Activated CD4-positive, alpha-beta memory T cell treated with anti-CD3 and anti-CD28 coated beads, Interleukin-2, amount 10 ng/mL, durations not matched to agents 7 days and 5 days (primary cell): ENCODE results near the gene YTHDC2. TPM values are rescaled to one million over a fixed set of nuclear protein-coding genes. Genes with fewer than 3 reads are reported as not detected.
"Not testable (repeated sequence)": the region's sequence is repeated elsewhere in the genome, so short reads cannot be mapped to it uniquely, and the experiment has no call there.

Experiments
- CTCF ChIA-PET: fragments of 350-600 bp; sonication (Branson Sonifier 250); formaldehyde crosslinking; loops from one replicate; lab custom pipeline; 2021; ENCODE audit warnings: antibody characterized with exemption, inconsistent platforms; lab: Charles Lee
- POLR2A ChIA-PET: fragments of 350-600 bp; sonication (Branson Sonifier 250); formaldehyde crosslinking; loops from one replicate; lab custom pipeline; 2021; ENCODE audit warnings: antibody characterized with exemption; lab: Charles Lee
- DNase-seq: peaks from one replicate; pipeline ENCODE4 v3.0.0-alpha.2; 2020
- H3K27ac Mint-ChIP-seq: one replicate; pipeline ENCODE4 v1.8.0; 2021; ENCODE audit warnings: mild to moderate bottlenecking, mixed read lengths
- H3K27me3 Mint-ChIP-seq: one replicate; pipeline ENCODE4 v1.8.0; 2021; ENCODE audit warnings: mixed read lengths
- H3K36me3 Mint-ChIP-seq: one replicate; pipeline ENCODE4 v1.8.0; 2021; ENCODE audit warnings: low read depth, mixed read lengths
- H3K4me1 Mint-ChIP-seq: one replicate; pipeline ENCODE4 v1.8.0; 2021; ENCODE audit warnings: mixed read lengths
- H3K4me3 Mint-ChIP-seq: one replicate; pipeline ENCODE4 v1.8.0; 2021; ENCODE audit warnings: mild to moderate bottlenecking, mixed read lengths
- H3K9me3 Mint-ChIP-seq: one replicate; pipeline ENCODE4 v1.8.0; 2021; ENCODE audit warnings: mixed read lengths
- total RNA-seq, 2 experiments: library from RNA; stranded (reverse); gene quantifications; one replicate each; pipeline ENCODE4 v1.2.3, GENCODE V29; 2021

YTHDC2 gene
- total RNA-seq, 2 experiments from 2014 or later = 30.3 to 31.0 TPM

DNA sequence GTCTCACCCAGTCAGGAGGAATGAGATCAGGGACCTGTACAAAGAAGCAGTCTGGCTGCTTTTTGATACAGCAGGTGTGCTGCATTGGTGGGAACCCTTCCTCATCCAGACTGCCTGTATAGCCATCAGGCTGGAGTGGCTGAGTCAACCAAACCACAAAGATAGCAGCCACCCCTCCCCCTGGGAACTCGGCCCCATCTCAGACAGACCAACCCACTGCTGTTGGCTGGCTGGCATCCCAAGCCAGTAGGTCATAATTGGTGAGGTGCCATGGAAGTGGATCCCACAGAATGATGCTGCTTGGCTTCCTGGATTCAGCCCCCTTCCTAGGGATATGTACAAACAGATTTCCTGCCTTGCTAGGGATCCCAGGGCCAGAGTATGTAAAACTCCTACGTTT lies 60.9 kb downstream of the YTHDC2 start:
- no peak overlapping the region for H3K4me3 Mint-ChIP-seq
- ChIA-PET CTCF (no interaction called here), POLR2A (no interaction called here)
- no peak overlapping the region for H3K27ac Mint-ChIP-seq
- peaks cover 66% of the 10 kb centered on the region for H3K36me3 Mint-ChIP-seq
- H3K9me3 Mint-ChIP-seq = no peaks in the 10 kb centered on the region
- H3K4me1 Mint-ChIP-seq = peaks cover 7% of the 10 kb centered on the region
- no peak for DNase-seq
- H3K27me3 Mint-ChIP-seq = no peaks in the 10 kb centered on the region

DNA sequence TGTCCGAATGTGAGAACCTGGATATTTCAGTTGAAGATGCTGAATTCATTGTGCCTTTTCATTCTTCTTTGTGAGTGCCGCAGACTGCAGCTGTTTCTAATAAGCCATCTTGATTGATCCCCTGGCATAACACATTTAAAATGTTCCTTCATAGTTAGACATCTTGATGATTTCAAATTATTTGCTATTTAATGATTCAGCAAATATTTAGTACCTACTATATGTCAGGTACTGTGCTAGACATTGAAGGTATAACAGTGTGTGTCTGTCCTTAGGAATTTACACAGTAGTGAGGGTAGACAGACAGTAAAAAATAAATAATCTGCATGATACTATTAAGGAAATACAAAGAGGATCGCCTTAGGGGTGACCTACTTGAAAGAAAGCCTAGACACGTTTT lies 61.6 kb downstream of the YTHDC2 start:
- POLR2A ChIA-PET = no interaction called here

DNA sequence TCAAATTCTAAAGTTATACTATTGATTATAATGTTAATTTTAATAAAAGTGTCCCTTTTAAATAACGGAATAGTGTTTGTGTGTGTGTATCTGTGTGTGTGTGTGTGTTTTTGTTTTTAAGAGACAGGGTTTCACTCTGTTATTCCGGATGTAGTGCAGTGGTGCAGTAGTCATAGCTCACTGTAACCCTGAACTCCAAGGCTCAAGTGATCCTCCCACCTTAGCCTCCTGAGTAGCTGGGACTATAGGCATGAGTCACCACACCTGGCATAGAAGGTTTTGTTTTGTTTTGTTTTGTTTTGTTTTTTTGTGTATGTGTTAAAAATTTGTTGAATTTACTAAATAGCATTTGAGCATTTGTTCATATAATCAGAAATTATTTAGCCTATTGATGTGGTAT lies 64.6 kb downstream of the YTHDC2 start:
- CTCF ChIA-PET = no interaction called here
- H3K9me3 Mint-ChIP-seq = no peaks in the 10 kb centered on the region
- H3K36me3 Mint-ChIP-seq = peaks cover 43% of the 10 kb centered on the region
- POLR2A ChIA-PET = no interaction called here
- no peak overlapping the region for H3K4me3 Mint-ChIP-seq
- no peak overlapping the region for H3K27ac Mint-ChIP-seq
- no peak for DNase-seq
- H3K4me1 Mint-ChIP-seq = peaks cover 7% of the 10 kb centered on the region
- H3K27me3 Mint-ChIP-seq = no peaks in the 10 kb centered on the region

More for the DNA sequence above, 61.6 kb downstream of the YTHDC2 start:
- no peaks in the 10 kb centered on the region for H3K27me3 Mint-ChIP-seq
- no peak overlapping the region for H3K27ac Mint-ChIP-seq
- peaks cover 62% of the 10 kb centered on the region for H3K36me3 Mint-ChIP-seq
- CTCF ChIA-PET = no interaction called here
- DNase-seq = no peak
- H3K9me3 Mint-ChIP-seq = no peaks in the 10 kb centered on the region
- H3K4me3 Mint-ChIP-seq = no peak overlapping the region
- H3K4me1 Mint-ChIP-seq = peaks cover 7% of the 10 kb centered on the region

DNA sequence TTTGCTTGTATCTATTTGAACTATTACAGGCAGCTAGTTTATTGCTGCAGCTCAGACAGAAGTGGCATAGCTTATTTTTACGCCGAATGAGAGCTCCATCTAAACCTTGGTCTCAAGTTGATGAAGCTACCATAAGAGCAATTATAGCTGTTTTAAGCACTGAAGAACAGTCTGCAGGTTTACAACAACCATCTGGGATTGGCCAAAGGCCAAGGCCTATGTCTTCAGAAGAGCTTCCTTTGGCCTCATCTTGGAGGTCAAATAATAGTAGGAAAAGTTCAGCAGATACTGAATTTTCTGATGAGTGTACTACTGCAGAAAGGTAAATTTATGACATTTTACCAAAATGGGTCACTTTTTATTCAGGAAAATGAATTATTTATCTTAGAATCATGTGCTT lies 67.9 kb downstream of the YTHDC2 start:
- POLR2A ChIA-PET = no interaction called here
- CTCF ChIA-PET = no interaction called here
- Mint-ChIP-seq H3K27me3 (no peaks in the 10 kb centered on the region), H3K4me1 (no peaks in the 10 kb centered on the region), H3K9me3 (no peaks in the 10 kb centered on the region), H3K4me3 (no peak overlapping the region), H3K36me3 (peaks cover 20% of the 10 kb centered on the region), H3K27ac (no peak overlapping the region)
- no peak for DNase-seq

DNA sequence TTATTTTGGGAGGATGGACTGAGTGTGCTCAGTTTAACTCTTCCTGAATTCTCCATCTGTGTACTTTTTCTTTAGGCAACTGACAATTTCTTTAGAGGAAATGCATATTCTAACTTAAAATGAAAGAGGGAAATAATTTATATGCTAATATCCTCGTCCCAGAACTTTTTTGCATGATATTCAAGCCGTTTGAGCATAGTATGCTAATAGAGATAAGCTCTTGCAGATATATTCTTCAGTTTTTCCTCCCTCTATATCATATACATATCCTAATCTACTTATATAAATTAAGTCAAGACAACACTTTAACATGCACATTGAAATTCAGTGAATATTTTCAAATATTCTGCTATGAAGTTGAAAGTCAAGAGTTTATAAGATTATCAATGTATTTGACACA lies 84.7 kb downstream of the YTHDC2 start:
- Mint-ChIP-seq H3K4me3 (no peak overlapping the region), H3K27me3 (peaks cover 5% of the 10 kb centered on the region), H3K36me3 (peaks cover 12% of the 10 kb centered on the region), H3K27ac (no peak overlapping the region), H3K4me1 (no peaks in the 10 kb centered on the region), H3K9me3 (no peaks in the 10 kb centered on the region)
- POLR2A ChIA-PET = no interaction called here
- CTCF ChIA-PET = interaction anchor here (0.8 kb wide), 1 partner anchor 13 kb away, joined by 4 read pairs; no protein-coding TSS in a partner anchor
- no peak for DNase-seq

DNA sequence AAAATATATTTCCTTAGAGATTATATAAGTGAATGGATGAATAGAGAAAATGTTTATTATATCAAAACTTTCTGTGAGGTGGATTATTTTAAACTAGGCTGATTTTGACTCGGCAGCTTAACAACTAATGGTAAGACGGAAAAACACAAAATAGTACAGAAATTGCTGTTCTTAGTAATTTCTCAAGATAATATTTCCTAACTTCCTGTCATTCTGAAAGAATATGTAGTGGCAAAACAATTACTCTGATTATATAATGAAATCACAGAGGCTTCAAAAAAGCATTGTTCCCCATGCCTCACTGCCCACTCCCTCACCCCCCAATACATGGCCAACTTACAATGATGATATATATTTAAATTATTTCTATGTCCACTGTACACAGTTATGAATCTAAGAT lies 85.4 kb downstream of the YTHDC2 start:
- H3K4me1 Mint-ChIP-seq = no peaks in the 10 kb centered on the region
- H3K36me3 Mint-ChIP-seq = peaks cover 9% of the 10 kb centered on the region
- ChIA-PET POLR2A (no interaction called here), CTCF (interaction anchor here (0.8 kb wide), 1 partner anchor 13 kb away, joined by 4 read pairs; no protein-coding TSS in a partner anchor)
- H3K9me3 Mint-ChIP-seq = no peaks in the 10 kb centered on the region
- no peak overlapping the region for H3K27ac Mint-ChIP-seq
- no peak for DNase-seq
- no peak overlapping the region for H3K4me3 Mint-ChIP-seq
- H3K27me3 Mint-ChIP-seq = peaks cover 9% of the 10 kb centered on the region

DNA sequence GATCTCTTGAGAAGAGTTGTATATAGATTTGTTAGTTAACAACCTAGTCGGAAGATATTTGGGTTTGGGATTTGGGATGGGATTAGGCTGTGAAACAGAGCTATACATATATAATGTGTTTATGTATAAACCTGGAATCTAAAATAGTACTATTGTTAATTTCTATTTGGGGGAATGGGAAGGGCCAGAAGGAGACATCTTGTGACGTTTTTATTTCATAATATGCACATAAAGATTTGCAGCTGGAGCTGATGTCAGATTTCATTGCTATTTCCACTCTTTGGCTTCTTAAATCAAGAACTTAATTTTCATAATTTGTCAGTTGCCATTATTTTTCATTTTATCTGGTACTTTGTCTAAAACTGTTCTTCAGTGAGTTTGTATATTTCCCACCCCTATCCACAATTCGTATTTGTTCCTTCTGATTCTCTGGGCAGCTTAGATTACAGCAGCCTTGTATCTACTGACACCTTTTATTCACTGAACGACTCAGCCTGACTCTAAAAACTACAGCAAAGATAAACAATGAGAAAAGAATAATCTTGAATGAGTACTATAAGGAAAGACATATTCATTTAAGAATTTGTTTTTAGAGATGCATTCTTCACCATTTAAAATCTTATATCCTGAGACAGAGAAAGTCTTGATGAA lies 86.9 kb downstream of the YTHDC2 start:
- no peaks in the 10 kb centered on the region for H3K9me3 Mint-ChIP-seq
- no peak for DNase-seq
- POLR2A ChIA-PET = no interaction called here
- H3K4me1 Mint-ChIP-seq = no peaks in the 10 kb centered on the region
- peaks cover 3% of the 10 kb centered on the region for H3K36me3 Mint-ChIP-seq
- CTCF ChIA-PET = interaction anchor here (1.0 kb wide), 1 partner anchor 12 kb away, joined by 6 read pairs; no protein-coding TSS in a partner anchor
- H3K4me3 Mint-ChIP-seq = no peak overlapping the region
- peaks cover 17% of the 10 kb centered on the region for H3K27me3 Mint-ChIP-seq
- H3K27ac Mint-ChIP-seq = no peak overlapping the region

DNA sequence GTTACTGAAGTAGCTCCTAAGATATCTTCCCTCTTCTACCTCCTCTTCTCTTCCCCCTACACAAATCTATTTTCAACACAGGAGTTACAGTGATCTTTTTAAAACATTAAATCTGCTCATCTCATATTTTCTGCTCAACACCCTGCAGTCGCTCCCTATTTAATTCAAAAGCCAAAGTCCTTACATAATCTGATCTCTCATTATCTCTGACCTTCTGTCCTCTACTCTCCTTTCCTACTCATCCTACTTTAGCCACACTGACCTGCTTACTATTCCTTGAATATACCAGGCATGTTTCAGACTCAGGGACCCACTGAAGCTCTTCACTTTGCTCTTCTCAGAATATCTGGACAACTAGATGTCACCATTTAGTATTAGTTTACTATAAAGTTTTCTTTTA lies 87.9 kb downstream of the YTHDC2 start:
- Mint-ChIP-seq H3K4me1 (peaks cover 2% of the 10 kb centered on the region), H3K27ac (no peak overlapping the region), H3K4me3 (no peak overlapping the region), H3K36me3 (peaks cover 3% of the 10 kb centered on the region), H3K9me3 (no peaks in the 10 kb centered on the region), H3K27me3 (peaks cover 22% of the 10 kb centered on the region)
- CTCF ChIA-PET = interaction anchor here (1.3 to 1.4 kb wide), 2 partner anchors 11 to 222 kb away, joined by 3 to 5 read pairs; no protein-coding TSS in a partner anchor
- DNase-seq = no peak
- POLR2A ChIA-PET = no interaction called here

GRCh38 chr5:113603246-113603645 lies 89.8 kb downstream of the YTHDC2 start:
- not testable (repeated sequence) for DNase-seq, H3K4me3 Mint-ChIP-seq, H3K27ac Mint-ChIP-seq, H3K9me3 Mint-ChIP-seq, H3K36me3 Mint-ChIP-seq
- ChIA-PET POLR2A (interaction anchor here (0.8 kb wide), 1 partner anchor 90 kb away, joined by 3 read pairs; the partner anchor contains the start of gene YTHDC2), CTCF (interaction anchor here (0.9 to 3.6 kb wide), 7 partner anchors 8 to 286 kb away, joined by 3 to 29 read pairs (median 5); partner anchors contain the start of gene YTHDC2)
- peaks cover 14% of the 10 kb centered on the region for H3K4me1 Mint-ChIP-seq
- H3K27me3 Mint-ChIP-seq = peaks cover 24% of the 10 kb centered on the region

DNA sequence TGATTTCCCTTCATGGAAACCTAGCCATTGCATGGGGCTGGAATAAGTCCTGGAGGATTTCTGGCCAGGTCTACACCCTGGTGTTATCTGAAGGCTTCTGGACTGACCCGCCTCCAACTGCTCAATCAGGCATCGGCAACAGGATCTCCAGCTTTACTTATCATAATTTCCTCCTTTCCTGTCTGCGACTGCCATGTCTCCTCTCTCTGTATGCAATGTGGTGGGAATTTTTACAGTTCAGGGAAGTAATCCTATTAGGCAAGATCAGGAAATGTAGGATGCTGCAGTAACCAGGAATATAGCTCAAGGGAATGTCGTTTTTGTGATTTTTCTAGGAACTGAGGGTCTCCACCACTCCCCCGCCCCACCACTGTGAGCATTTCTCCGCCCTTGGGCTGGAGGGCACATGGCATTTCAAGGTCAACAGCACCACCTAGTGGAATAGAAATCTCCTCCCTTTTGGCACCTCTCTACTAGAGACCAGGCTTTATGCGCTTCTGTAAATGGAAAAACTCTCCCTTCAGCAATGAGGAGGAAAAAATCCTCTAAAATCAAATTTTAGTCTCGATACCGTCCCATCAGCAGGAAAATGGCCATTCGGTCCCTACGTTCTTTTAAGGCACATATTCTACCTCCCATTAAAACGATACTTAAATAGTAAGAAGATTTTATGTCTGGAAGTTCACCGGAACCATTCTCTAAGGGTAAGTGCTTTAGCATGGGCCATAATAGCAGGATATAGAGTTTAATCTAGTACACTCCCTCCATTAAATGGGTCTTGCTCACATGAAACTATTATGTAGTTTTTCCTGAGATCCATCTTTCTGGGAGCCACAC lies 93.0 kb downstream of the YTHDC2 start:
- H3K27ac Mint-ChIP-seq = no peak overlapping the region
- H3K4me3 Mint-ChIP-seq = no peak overlapping the region
- ChIA-PET CTCF (interaction anchor here (0.7 to 4.4 kb wide), 13 partner anchors 9 to 611 kb away, joined by 3 to 29 read pairs (median 6); no protein-coding TSS in a partner anchor), POLR2A (no interaction called here)
- no peaks in the 10 kb centered on the region for H3K36me3 Mint-ChIP-seq
- peaks cover 32% of the 10 kb centered on the region for H3K27me3 Mint-ChIP-seq
- peak; percentile 53 for DNase-seq
- H3K9me3 Mint-ChIP-seq = no peaks in the 10 kb centered on the region
- peaks cover 17% of the 10 kb centered on the region for H3K4me1 Mint-ChIP-seq

GRCh38 chr5:113607361-113607760 lies 93.9 kb downstream of the YTHDC2 start:
- Mint-ChIP-seq H3K9me3 (no peaks in the 10 kb centered on the region), H3K4me3 (no peak overlapping the region), H3K27me3 (peaks cover 32% of the 10 kb centered on the region), H3K27ac (no peak overlapping the region), H3K4me1 (peaks cover 17% of the 10 kb centered on the region), H3K36me3 (no peaks in the 10 kb centered on the region)
- CTCF ChIA-PET = interaction anchor here (0.9 to 4.4 kb wide), 8 partner anchors 57 to 611 kb away, joined by 3 to 29 read pairs (median 6); partner anchors contain the start of gene MCC
- POLR2A ChIA-PET = interaction anchor here (1.7 kb wide), 1 partner anchor 94 kb away, joined by 6 read pairs; the partner anchor contains the start of gene YTHDC2
- no peak for DNase-seq

DNA sequence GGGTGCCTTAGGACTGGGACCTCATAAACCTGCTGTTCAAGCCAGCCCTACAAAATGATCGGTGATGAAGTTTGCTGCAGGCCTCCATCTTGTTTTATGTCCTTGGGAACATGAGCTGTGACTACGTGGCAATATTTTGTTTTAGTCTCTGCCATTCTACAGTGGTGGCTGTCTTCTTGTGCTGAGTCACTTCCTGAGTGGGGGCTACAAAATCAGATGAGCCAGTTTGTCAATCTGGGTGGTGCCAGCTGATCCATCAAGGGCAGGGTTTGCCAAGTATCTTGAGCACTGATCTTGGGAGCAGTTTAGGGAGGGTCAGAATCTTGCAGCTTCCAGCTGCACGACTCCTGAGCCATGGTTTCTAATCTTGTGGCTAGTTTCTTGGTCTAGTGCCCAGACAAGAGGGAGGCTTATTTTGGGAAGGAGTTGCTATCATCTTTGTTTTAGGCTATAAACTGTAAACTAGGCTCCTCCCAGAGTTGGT lies 94.7 kb downstream of the YTHDC2 start:
- POLR2A ChIA-PET = interaction anchor here (1.7 kb wide), 1 partner anchor 95 kb away, joined by 6 read pairs; the partner anchor contains the start of gene YTHDC2

More for the DNA sequence above, 94.7 kb downstream of the YTHDC2 start:
- Mint-ChIP-seq H3K27ac (no peak overlapping the region), H3K36me3 (no peaks in the 10 kb centered on the region), H3K4me3 (no peak overlapping the region), H3K9me3 (no peaks in the 10 kb centered on the region), H3K27me3 (peaks cover 32% of the 10 kb centered on the region), H3K4me1 (peaks cover 17% of the 10 kb centered on the region)
- CTCF ChIA-PET = interaction anchor here (0.7 to 4.4 kb wide), 10 partner anchors 16 to 612 kb away, joined by 3 to 29 read pairs (median 4); partner anchors contain the start of gene MCC
- DNase-seq = no peak
